GM23338 (cell line): ENCODE results near the gene R3HDM2. TPM values are rescaled to one million over a fixed set of nuclear protein-coding genes. Genes with fewer than 3 reads are reported as not detected.

Experiments used
- ATAC-seq: fragments of 200-7000 bp; cut with Tn5 transposase; 3 replicates; pipeline ENCODE4 v1.9.1; 2020
- DNase-seq: peaks from one replicate; pipeline ENCODE4 v3.0.0-alpha.2; 2015; ENCODE audit warnings: low spot score
- H2AFZ ChIP-seq: fragments of 200-600 bp; sonication (generic); 2 replicates; pipeline ENCODE4 v1.8.0; 2016; ENCODE audit warnings: antibody characterized with exemption, mild to moderate bottlenecking, moderate library complexity
- H3F3A ChIP-seq: fragments of 200-600 bp; sonication (generic); replicated peaks from 2 replicates; pipeline ENCODE4 v1.8.0; 2017; ENCODE audit warnings: antibody characterized with exemption, mixed run types, low read depth
- H3K27ac ChIP-seq: fragments of 200-600 bp; sonication (generic); 2 replicates; pipeline ENCODE4 v1.6.1; 2016; ENCODE audit warnings: low read depth
- H3K27me3 ChIP-seq: fragments of 200-600 bp; sonication (generic); 2 replicates; pipeline ENCODE4 v1.8.0; 2016; ENCODE audit warnings: mild to moderate bottlenecking, mixed run types, moderate library complexity; ENCODE audit not compliant: insufficient read depth
- H3K36me3 ChIP-seq: fragments of 200-600 bp; sonication (generic); 2 replicates; pipeline ENCODE4 v1.8.0; 2016; ENCODE audit warnings: mild to moderate bottlenecking; ENCODE audit not compliant: insufficient read depth
- H3K4me1 ChIP-seq: fragments of 200-600 bp; sonication (generic); 2 replicates; pipeline ENCODE4 v1.8.0; 2016; ENCODE audit warnings: mild to moderate bottlenecking, moderate library complexity; ENCODE audit not compliant: insufficient read depth
- H3K4me2 ChIP-seq: fragments of 200-600 bp; sonication (generic); 2 replicates; pipeline ENCODE4 v1.7.1; 2017; ENCODE audit warnings: mixed run types
- H3K4me3 ChIP-seq: fragments of 200-600 bp; sonication (generic); 2 replicates; pipeline ENCODE4 v1.6.1; 2016; ENCODE audit warnings: mixed run types
- H3K79me2 ChIP-seq: fragments of 200-600 bp; sonication (generic); replicated peaks from 2 replicates; pipeline ENCODE4 v1.8.0; 2017; ENCODE audit warnings: mild to moderate bottlenecking; ENCODE audit not compliant: insufficient read depth
- H3K9me2 ChIP-seq: fragments of 200-600 bp; sonication (generic); 2 replicates; pipeline ENCODE4 v1.8.0; 2017; ENCODE audit not compliant: insufficient read depth
- H4K20me1 ChIP-seq: fragments of 200-600 bp; sonication (generic); replicated peaks from 2 replicates; pipeline ENCODE4 v1.8.0; 2017; ENCODE audit warnings: mild to moderate bottlenecking; ENCODE audit not compliant: insufficient read depth
- H3K27ac Mint-ChIP-seq: 2 replicates; pipeline ENCODE4 v1.8.0; 2020; ENCODE audit warnings: inconsistent platforms, mild to moderate bottlenecking, moderate library complexity, mixed read lengths
- H3K27me3 Mint-ChIP-seq: 3 replicates; pipeline ENCODE4 v1.8.0; 2022; ENCODE audit warnings: low read depth, mild to moderate bottlenecking, moderate library complexity, mixed read lengths, inconsistent platforms; ENCODE audit not compliant: insufficient read depth, poor library complexity
- H3K36me3 Mint-ChIP-seq: 3 replicates; pipeline ENCODE4 v1.8.0; 2021; ENCODE audit warnings: low read depth, mild to moderate bottlenecking, inconsistent platforms, moderate library complexity, mixed read lengths
- H3K4me1 Mint-ChIP-seq: 3 replicates; pipeline ENCODE4 v1.8.0; 2020; ENCODE audit warnings: mild to moderate bottlenecking, inconsistent platforms, mixed read lengths
- H3K4me3 Mint-ChIP-seq: 3 replicates; pipeline ENCODE4 v1.8.0; 2021; ENCODE audit warnings: moderate library complexity, mild to moderate bottlenecking, inconsistent platforms, mixed read lengths
- H3K9me3 Mint-ChIP-seq: 3 replicates; pipeline ENCODE4 v1.8.0; 2020; ENCODE audit warnings: moderate library complexity, mild to moderate bottlenecking, inconsistent platforms, mixed read lengths
- CTCF ChIP-seq, 2 experiments: fragments of 200-600 bp in 1 of 2; sonication (generic) in 1 of 2; conservative IDR thresholded peaks; 2 replicates each; pipeline versions ENCODE4 v1.5.1 to v1.6.1; 2016 to 2017; ENCODE audit warnings: antibody characterized with exemption in 2 of 2, low read depth in 2 of 2, mild to moderate bottlenecking in 2 of 2, moderate library complexity in 1 of 2
- ETS1 ChIP-seq: IDR thresholded peaks from 2 replicates; pipeline ENCODE4 v1.6.1; 2016; ENCODE audit warnings: antibody characterized with exemption
- EZH2phosphoT487 ChIP-seq: fragments of 200-600 bp; sonication (generic); IDR thresholded peaks from one replicate; pipeline ENCODE4 v1.8.1; 2018; ENCODE audit warnings: antibody characterized with exemption; ENCODE audit not compliant: unreplicated experiment
- POLR2AphosphoS5 ChIP-seq: IDR thresholded peaks from 2 replicates; pipeline ENCODE4 v1.6.1; 2016; ENCODE audit warnings: antibody characterized with exemption, low read depth
- REST ChIP-seq: IDR thresholded peaks from one replicate; pipeline ENCODE4 v1.6.1; 2018; ENCODE audit warnings: antibody characterized with exemption; ENCODE audit not compliant: unreplicated experiment
- STAT1 ChIP-seq: IDR thresholded peaks from one replicate; pipeline ENCODE4 v1.6.1; 2016; ENCODE audit warnings: antibody characterized with exemption; ENCODE audit not compliant: unreplicated experiment
- ZNF114 ChIP-seq: fragments of 250-450 bp; sonication (Bioruptor Pico); IDR thresholded peaks from 2 replicates; pipeline ENCODE4 v1.5.0; 2020; ENCODE audit warnings: mild to moderate bottlenecking, moderate library complexity
- ZNF462 ChIP-seq: fragments of 250-450 bp; sonication (Bioruptor Pico); IDR thresholded peaks from 2 replicates; pipeline ENCODE4 v1.5.0; 2020; ENCODE audit warnings: mild to moderate bottlenecking, moderate library complexity
- polyA plus RNA-seq: library from polyadenylated mRNA; unstranded; fragments of >200 nt; fragmentation: Nextera tagmentation; extraction: Ambion mirVana; gene quantifications from 2 replicates; pipeline ENCODE4 v1.2.1, GENCODE V29; 2016
- total RNA-seq: library from RNA; depleted of rRNA; stranded (reverse); fragments of >200 nt; shearing (Covaris generic); gene quantifications from 2 replicates; pipeline ENCODE4 v1.2.3, GENCODE V29; 2014

The R3HDM2 gene
- total and polyA plus RNA-seq, 2 experiments from 2014 or later: 9.6 to 19.6 TPM

- H3K4me3 Mint-ChIP-seq: peak overlapping the region; percentile 93
- peaks cover 34% of the 10 kb centered on the region for H3K79me2 ChIP-seq
- peaks cover 14% of the 10 kb centered on the region for H3F3A ChIP-seq
- H3K27ac ChIP-seq: peak overlapping the region; percentile 93
- H2AFZ ChIP-seq: peak overlapping the region; percentile 76; the same call in 1 of the 2 replicates
- H3K4me3 ChIP-seq: peak overlapping the region; percentile 64
- no peaks in the 10 kb centered on the region for H3K9me2 ChIP-seq
- H3K4me2 ChIP-seq: peak overlapping the region; percentile 91
- no peaks in the 10 kb centered on the region for H4K20me1 ChIP-seq
- peaks cover 6% of the 10 kb centered on the region for H3K27me3 Mint-ChIP-seq
- no peak for ATAC-seq
- no peaks in the 10 kb centered on the region for H3K27me3 ChIP-seq
- H3K4me1 Mint-ChIP-seq: peaks cover 25% of the 10 kb centered on the region
- peak overlapping the region; percentile 97 for H3K27ac Mint-ChIP-seq
- no peaks in the 10 kb centered on the region for H3K9me3 Mint-ChIP-seq
- no peak for TF ChIP-seq POLR2AphosphoS5
- TF ChIP-seq ETS1: no peak
- no peak for TF ChIP-seq CTCF (conservative IDR thresholded peaks at IDR 0.05; ENCODE audit: low read depth in 2 of 2)
- TF ChIP-seq ZNF114: no peak
- no peak for TF ChIP-seq ZNF462 (CRISPR knock-in tag)
- TF ChIP-seq EZH2phosphoT487: no peak
- no peak for TF ChIP-seq REST
- no peak for TF ChIP-seq STAT1
- H3K4me1 ChIP-seq: peaks cover 15% of the 10 kb centered on the region; the same call in 1 of the 2 replicates
- no peaks in the 10 kb centered on the region for H3K36me3 ChIP-seq
- no peak for DNase-seq
- no peaks in the 10 kb centered on the region; the same call in 1 of the 3 replicates for H3K36me3 Mint-ChIP-seq
Observed at GRCh38 chr12:57429473-57430111, 1.3 kb downstream of the R3HDM2 start.
